Left lung (tissue), 10 donors: Measurements from ENCODE around the gene UIMC1. TPM values are rescaled to one million over a fixed set of nuclear protein-coding genes. Genes with fewer than 3 reads are reported as not detected.
"Not testable (repeated sequence)": the region's sequence is repeated elsewhere in the genome, so short reads cannot be mapped to it uniquely, and the experiment has no call there.

ENCODE experiments used
- ATAC-seq: fragments of 200-7000 bp; cut with Tn5 transposase; one replicate; pipeline ENCODE4 v1.9.1; 2020; ENCODE audit warnings: moderate library complexity
- DNase-seq, 4 donors: peaks; one replicate each; pipeline ENCODE4 v3.0.0-alpha.2; 2013 to 2020
- H3K27ac ChIP-seq, 2 donors: fragments of 200-600 bp; sonication (generic) in 1 of 2; one replicate each; pipeline versions ENCODE4 v1.5.0 to v1.8.0; 2020 to 2021
- H3K27me3 ChIP-seq, 2 donors: fragments of 200-600 bp; sonication (generic) in 1 of 2; one replicate each; pipeline versions ENCODE4 v1.5.0 to v1.8.0; 2020 to 2021
- H3K36me3 ChIP-seq, 2 donors: fragments of 200-600 bp; sonication (generic) in 1 of 2; one replicate each; pipeline versions ENCODE4 v1.5.0 to v1.8.0; 2020 to 2021
- H3K4me1 ChIP-seq, 2 donors: fragments of 200-600 bp; one replicate each; pipeline ENCODE4 v1.8.0; 2021
- H3K4me3 ChIP-seq, 2 donors: fragments of 200-600 bp; sonication (generic) in 1 of 2; one replicate each; pipeline versions ENCODE4 v1.5.0 to v1.8.0; 2020 to 2021; ENCODE audit warnings: mild to moderate bottlenecking in 1 of 2
- H3K9me3 ChIP-seq, 2 donors: fragments of 200-600 bp; sonication (generic) in 1 of 2; one replicate each; pipeline versions ENCODE4 v1.5.0 to v1.8.0; 2020 to 2021
- CTCF ChIP-seq, 2 donors: fragments of 200-600 bp; sonication (generic) in 1 of 2; IDR thresholded peaks; one replicate each; pipeline versions ENCODE4 v1.5.0 to v1.8.0; 2021; ENCODE audit warnings: antibody characterized with exemption in 2 of 2
- intact Hi-C, 2 donors: fragments of 100-400 bp; cut with DNase I; formaldehyde crosslinking; loops; one replicate each; pipeline versions ENCODE4 v1.11.2 to v1.14.2; 2022
- polyA plus RNA-seq, 6 donors: library from polyadenylated mRNA; unstranded; fragments of 120-200 nt; gene quantifications; one replicate each; pipeline ENCODE4 v1.2.1, GENCODE V29; 2013; ENCODE audit not compliant: insufficient read length in 6 of 6
- total RNA-seq, 2 donors: library from RNA; stranded (reverse); fragmentation: NEBNext Ultra II Directional; extraction: Animal tissue kit (Norgen Biotek cat#: 25700); gene quantifications; one replicate each; pipeline ENCODE4 v1.2.1, GENCODE V29; 2021
- donor health status: DM: no; HTN: yes; CAD: no.
- donor health status: DM: no; HTN: no; CAD: no.

The UIMC1 gene
- total and polyA plus RNA-seq, 8 donors = 22.4 to 53.7 (median 44.2) TPM

GRCh38 chr5:176873541-176874172 is 132.9 kb downstream of the UIMC1 start:
- intact Hi-C loops = no loop called here
- DNase-seq = peak in 1 of 4 donors; percentile 65
- TF ChIP-seq CTCF (IDR thresholded peaks at IDR 0.05) = no peak

GRCh38 chr5:176873011-176873410 is 133.6 kb downstream of the UIMC1 start:
- H3K27ac ChIP-seq, intact Hi-C loops, H3K9me3 ChIP-seq, ATAC-seq, H3K4me3 ChIP-seq, H3K36me3 ChIP-seq, H3K4me1 ChIP-seq: not testable (repeated sequence)
- DNase-seq = peak in 1 of 4 donors; percentile 5
- H3K27me3 ChIP-seq = peaks cover 5 to 72% of the 10 kb centered on the region in 2 donors

More at GRCh38 chr5:176873541-176874172, 132.9 kb downstream of the UIMC1 start:
- ATAC-seq = no peak
- no peaks in the 10 kb centered on the region for H3K4me1 ChIP-seq
- H3K27me3 ChIP-seq = peaks cover 5 to 72% of the 10 kb centered on the region in 2 donors
- no peak overlapping the region for H3K4me3 ChIP-seq
- no peak overlapping the region for H3K27ac ChIP-seq
- no peaks in the 10 kb centered on the region for H3K36me3 ChIP-seq
- H3K9me3 ChIP-seq = no peaks in the 10 kb centered on the region

GRCh38 chr5:176872586-176872985 is 134.0 kb downstream of the UIMC1 start:
- ATAC-seq, H3K27ac ChIP-seq, intact Hi-C loops: not testable (repeated sequence)

GRCh38 chr5:176870644-176871043 is 135.9 kb downstream of the UIMC1 start:
- H3K4me3 ChIP-seq, DNase-seq, intact Hi-C loops, H3K4me1 ChIP-seq, H3K9me3 ChIP-seq, H3K27ac ChIP-seq, ATAC-seq, H3K36me3 ChIP-seq: not testable (repeated sequence)
- peaks cover 20 to 72% of the 10 kb centered on the region in 2 donors for H3K27me3 ChIP-seq

More at GRCh38 chr5:176872586-176872985, 134.0 kb downstream of the UIMC1 start:
- not testable (repeated sequence) for H3K36me3 ChIP-seq, H3K4me3 ChIP-seq, H3K4me1 ChIP-seq, H3K9me3 ChIP-seq
- peak in 1 of 4 donors; percentile 8 for DNase-seq
- peaks cover 6 to 72% of the 10 kb centered on the region in 2 donors for H3K27me3 ChIP-seq

GRCh38 chr5:176870110-176870591 is 136.4 kb downstream of the UIMC1 start:
- TF ChIP-seq CTCF (IDR thresholded peaks at IDR 0.05) = peak in 1 of 2 donors; percentile 20
- intact Hi-C loops = no loop called here
- ATAC-seq (peak; percentile 70), DNase-seq (peak in 2 of 4 donors; percentile 51 to 76)
- no peaks in the 10 kb centered on the region for H3K36me3 ChIP-seq
- H3K9me3 ChIP-seq = no peaks in the 10 kb centered on the region
- peaks cover 24 to 72% of the 10 kb centered on the region in 2 donors for H3K27me3 ChIP-seq
- H3K4me1 ChIP-seq = no peaks in the 10 kb centered on the region
- no peak overlapping the region for H3K27ac ChIP-seq
- H3K4me3 ChIP-seq = no peak overlapping the region

GRCh38 chr5:176869501-176870109 is 137.0 kb downstream of the UIMC1 start:
- peak in 1 of 4 donors; percentile 71 for DNase-seq
- Histone ChIP-seq H3K36me3 (no peaks in the 10 kb centered on the region), H3K4me1 (no peaks in the 10 kb centered on the region), H3K27ac (no peak overlapping the region), H3K4me3 (no peak overlapping the region), H3K9me3 (no peaks in the 10 kb centered on the region), H3K27me3 (peaks cover 24 to 72% of the 10 kb centered on the region in 2 donors)
- TF ChIP-seq CTCF (IDR thresholded peaks at IDR 0.05) = no peak
- no peak for ATAC-seq
- intact Hi-C loops = no loop called here
